T-helper 1 cell (primary cell): ENCODE data around the gene S100A3.

Source experiments
- DNase-seq, 5 donors: peaks; one replicate each; pipeline ENCODE4 v3.0.0-alpha.2; 2012 to 2020

Gene S100A3

GRCh38 chr1:153547560-153548551 lies 1.2 kb downstream of the S100A3 start:
- no peak for DNase-seq

- DNase-seq: no peak
Measured at GRCh38 chr1:153546796-153547559, 2.1 kb downstream of the S100A3 start.

- no peak for DNase-seq
Measured at GRCh38 chr1:153546371-153546770, 2.7 kb downstream of the S100A3 start.

- peak; percentile 63 to 96 (median 73) for DNase-seq
Measured at GRCh38 chr1:153545067-153546055, 3.7 kb downstream of the S100A3 start, which contains the start of gene S100A4. S100A4 (minus strand) TSS chr1:153545806; CDS start chr1:153544794, 1,012 bp downstream.

DNA sequence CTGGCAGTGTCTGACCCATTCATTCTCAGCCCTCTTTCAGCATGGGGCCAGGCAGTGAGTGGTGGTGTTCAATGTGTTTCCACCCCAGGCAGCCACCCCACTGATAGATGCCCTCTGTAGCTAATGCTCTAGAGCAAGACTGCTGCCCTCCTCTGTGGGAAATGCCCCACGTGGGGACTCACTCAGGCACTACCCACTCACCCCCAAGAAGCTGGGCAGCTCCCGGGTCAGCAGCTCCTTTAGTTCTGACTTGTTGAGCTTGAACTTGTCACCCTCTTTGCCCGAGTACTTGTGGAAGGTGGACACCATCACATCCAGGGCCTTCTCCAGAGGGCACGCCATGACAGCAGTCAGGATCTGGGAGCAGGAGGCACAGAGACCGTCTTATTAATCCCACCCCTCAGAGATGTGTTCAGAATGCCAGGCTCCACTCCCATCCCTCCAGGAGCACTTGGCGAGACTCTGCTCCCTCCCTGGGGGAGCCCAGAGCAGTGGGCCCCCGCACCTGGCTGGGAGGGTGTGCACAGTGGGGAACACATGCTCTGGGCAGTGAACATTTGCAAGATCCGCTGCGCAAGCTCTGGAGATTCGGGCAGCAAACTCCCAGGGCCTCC lies 4.5 kb downstream of the S100A3 start:
- DNase-seq: no peak

GRCh38 chr1:153543736-153544135 lies 5.3 kb downstream of the S100A3 start:
- no peak for DNase-seq

- DNase-seq: no peak
Measured at GRCh38 chr1:153542956-153543711, 5.9 kb downstream of the S100A3 start.

DNA sequence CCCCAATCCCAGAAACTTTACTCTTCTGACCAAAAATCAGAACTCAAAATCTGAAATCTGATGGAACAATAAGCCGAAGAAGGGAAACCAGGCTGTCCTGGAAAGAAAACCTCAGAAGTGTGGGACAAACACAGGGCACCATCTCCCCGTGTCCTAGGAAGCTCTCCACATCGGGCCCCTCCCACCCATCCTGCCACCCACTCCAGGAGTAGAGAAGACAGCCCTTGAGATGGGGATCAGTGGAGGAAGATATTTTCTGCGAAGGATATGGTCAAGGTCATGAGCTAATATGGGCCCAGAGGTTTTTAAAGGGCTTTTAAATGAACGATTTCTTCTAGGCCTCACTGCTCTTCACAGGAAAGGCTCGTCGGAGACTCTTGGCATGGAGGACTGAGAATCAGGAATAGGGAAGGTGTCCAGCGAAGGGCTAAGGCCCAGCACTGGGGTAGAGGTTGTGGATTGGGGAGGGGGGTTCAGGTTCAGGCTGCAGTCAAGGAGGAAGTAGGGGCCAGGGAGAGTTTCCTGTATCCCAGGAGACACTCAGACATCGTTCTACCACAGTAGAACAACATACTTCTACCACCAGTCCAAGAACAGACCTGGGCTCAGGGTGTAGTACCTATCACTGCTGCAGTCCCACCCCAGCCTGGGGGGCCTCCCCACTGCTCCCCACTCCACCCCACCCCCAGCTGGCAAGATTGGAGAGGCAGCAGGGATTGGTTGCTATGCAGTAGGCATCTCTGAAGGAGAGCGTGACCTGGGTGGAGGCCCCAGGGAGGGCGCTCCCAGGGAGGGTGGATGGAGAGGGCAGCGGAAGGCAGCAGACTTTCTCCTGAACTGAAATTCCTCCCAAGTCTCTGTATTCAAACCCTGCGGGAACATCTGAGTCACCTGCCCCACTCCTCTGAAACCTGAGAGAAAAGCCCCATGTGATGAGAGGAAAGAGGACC lies 7.1 kb downstream of the S100A3 start:
- DNase-seq: no peak

GRCh38 chr1:153540394-153541361 lies 8.4 kb downstream of the S100A3 start, which contains the start of gene S100A5:
S100A5 (minus strand) TSS chr1:153540934; CDS start chr1:153540191, 743 bp downstream.
- peak in 3 of 5 donors; percentile 38 to 82 (median 43) for DNase-seq

GRCh38 chr1:153539395-153540093 lies 9.5 kb downstream of the S100A3 start:
- no peak for DNase-seq

GRCh38 chr1:153538315-153538821 lies 10.7 kb downstream of the S100A3 start:
- no peak for DNase-seq

DNA sequence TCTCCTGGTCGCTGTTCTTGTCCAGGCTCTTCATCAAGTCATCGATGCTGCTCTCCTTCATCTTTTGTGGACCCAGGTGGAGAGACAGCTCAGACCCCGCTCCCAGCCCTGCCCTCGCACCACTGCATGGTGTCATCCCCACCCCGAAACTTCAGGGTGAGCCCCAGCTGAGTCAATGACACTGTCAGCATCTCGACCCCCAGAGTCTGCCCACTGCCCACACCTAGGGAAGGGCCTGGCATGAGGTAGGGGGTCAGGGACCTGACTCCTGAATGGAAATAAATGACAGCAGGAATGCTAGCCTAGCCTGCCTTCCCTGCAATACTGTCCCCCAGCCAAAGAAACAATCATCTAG lies 11.7 kb downstream of the S100A3 start:
- DNase-seq: no peak

- no peak for DNase-seq
Measured at GRCh38 chr1:153536671-153537375, 12.2 kb downstream of the S100A3 start.

DNA sequence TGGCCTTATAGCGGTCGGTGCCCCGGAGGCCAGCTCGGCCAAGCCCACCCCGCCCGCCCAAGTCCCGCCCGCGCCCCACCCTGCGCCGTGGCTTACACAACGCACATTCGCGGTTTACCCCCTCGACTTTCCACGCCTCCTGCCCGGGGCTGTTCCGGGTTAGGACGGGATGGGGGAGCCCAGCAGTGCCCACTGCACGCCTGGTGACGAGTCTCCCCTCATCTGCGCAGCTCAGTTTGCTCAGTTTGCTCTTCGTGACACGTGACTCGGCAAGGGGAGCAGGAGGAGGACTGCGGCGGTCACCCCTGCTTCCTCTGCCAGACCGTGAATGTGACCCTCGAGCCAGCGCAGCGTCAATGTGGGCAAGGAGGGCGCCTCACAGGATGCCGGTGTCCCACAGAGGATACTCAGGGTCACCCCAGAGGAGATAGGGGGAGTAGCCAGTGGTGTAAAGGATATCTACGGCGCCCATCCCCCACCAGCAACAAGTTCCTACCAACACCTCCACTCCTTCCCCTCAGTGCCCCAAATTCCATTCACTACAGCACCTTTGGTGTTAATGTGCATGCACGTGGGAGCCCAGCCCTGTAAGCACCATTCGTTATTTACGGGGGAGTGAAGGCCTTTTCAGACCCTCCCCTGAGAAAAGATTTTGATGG lies 12.9 kb downstream of the S100A3 start:
- peak; percentile 63 to 88 (median 76) for DNase-seq

DNA sequence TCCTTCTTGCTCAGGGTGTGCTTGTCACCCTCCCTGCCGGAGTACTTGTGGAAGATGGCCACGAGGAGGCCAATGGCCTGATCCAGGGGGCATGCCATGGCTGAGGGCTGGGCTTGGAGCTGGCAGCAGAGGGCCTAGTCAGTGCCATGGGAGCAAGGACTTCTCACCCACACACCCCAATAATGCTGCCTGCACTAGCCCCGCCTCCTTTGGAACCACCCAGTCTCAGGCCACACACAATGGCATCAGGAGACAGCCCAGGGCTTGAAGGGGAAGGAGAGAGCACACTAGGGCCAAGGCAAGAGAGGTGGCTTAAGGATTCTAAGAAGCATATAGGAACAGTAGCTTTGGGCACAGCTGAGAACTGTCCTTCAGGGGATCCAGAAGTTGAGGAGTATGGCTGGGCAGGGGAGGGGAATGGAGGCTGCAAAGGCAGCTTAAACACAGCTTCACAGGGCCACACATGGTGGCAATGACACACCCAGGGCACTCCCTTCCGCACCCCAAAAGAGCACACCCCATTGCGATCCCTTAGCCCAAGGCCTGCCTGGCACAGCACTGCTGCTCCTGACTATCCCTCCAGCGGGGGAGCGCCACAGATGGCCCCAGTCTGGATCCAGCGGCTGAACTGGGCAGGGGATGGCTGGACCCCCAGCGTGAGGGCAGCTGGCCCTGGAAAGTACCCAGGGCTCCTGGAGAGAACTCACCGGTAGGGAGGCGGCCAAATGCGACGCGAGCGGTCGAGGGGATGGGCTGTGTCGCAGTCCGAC lies 13.6 kb downstream of the S100A3 start, which contains the start of gene S100A6:
S100A6 (minus strand) TSS at position 750 of the 770 bp plus-strand sequence; CDS start at position 98, 652 bp downstream.
- peak in 1 of 5 donors; percentile 69 for DNase-seq

DNA sequence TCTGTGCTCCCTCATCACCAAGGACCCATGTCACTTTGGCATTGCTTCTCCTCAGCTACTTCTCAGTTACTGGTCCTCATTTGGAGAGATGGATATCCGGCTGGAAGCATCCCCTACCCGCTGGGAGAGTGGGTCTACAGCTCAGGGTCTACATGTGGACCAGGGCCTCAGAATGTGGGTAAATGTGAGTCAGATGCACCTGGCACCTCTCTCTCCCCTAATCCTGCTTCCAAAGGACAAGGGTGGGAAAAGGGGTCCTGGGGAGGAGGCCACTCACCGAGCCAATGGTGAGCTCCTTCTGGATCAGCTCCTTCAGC lies 14.2 kb downstream of the S100A3 start:
- no peak for DNase-seq
